Activated gamma-delta T cell treated with Interleukin-2 at 50 U/mL for 16 hours (primary cell): ENCODE measurements around the gene MLYCD.
A peak's percentile ranks its signal among the peaks of the same experiment; 100 is the strongest.
"Not testable (repeated sequence)": the region's sequence is repeated elsewhere in the genome, so short reads cannot be mapped to it uniquely, and the experiment has no call there.

ENCODE experiments used
- DNase-seq: peaks from one replicate; pipeline ENCODE4 v3.0.0-alpha.2; 2020

Gene MLYCD

GRCh38 chr16:83942074-83942473 lies 43.2 kb downstream of the MLYCD start:
- no peak for DNase-seq

GRCh38 chr16:83942815-83943515 lies 44.0 kb downstream of the MLYCD start:
- no peak for DNase-seq

- no peak for DNase-seq
These were observed 44.7 kb downstream of the MLYCD start for GRCh38 chr16:83943516-83944050.

GRCh38 chr16:83945587-83945986 lies 46.7 kb downstream of the MLYCD start:
- DNase-seq: no peak

- DNase-seq: no peak
These were observed 47.4 kb downstream of the MLYCD start for GRCh38 chr16:83946154-83946780.

- DNase-seq: no peak
These were observed 48.1 kb downstream of the MLYCD start for GRCh38 chr16:83946781-83947566.

- no peak for DNase-seq
These were observed 48.8 kb downstream of the MLYCD start for GRCh38 chr16:83947642-83948234.

GRCh38 chr16:83948914-83949723 lies 50.2 kb downstream of the MLYCD start:
- no peak for DNase-seq

- no peak for DNase-seq
These were observed 50.7 kb downstream of the MLYCD start for GRCh38 chr16:83949724-83950001.

- DNase-seq: not testable (repeated sequence)
These were observed 52.0 kb downstream of the MLYCD start for GRCh38 chr16:83950862-83951399.

GRCh38 chr16:83951544-83951943 lies 52.6 kb downstream of the MLYCD start:
- no peak for DNase-seq

- no peak for DNase-seq
These were observed 53.6 kb downstream of the MLYCD start for GRCh38 chr16:83952587-83952939.

GRCh38 chr16:83952940-83953795 lies 54.3 kb downstream of the MLYCD start, which contains the start of gene OSGIN1:
Gene OSGIN1 (plus strand): TSS chr16:83953240. CDS start chr16:83957672, 4,432 bp downstream.
- peak; percentile 18 for DNase-seq

- DNase-seq: no peak
These were observed 55.1 kb downstream of the MLYCD start for GRCh38 chr16:83953796-83954576.

- no peak for DNase-seq
These were observed 55.7 kb downstream of the MLYCD start for GRCh38 chr16:83954577-83955016.

GRCh38 chr16:83955218-83956130 lies 56.6 kb downstream of the MLYCD start:
- no peak for DNase-seq

GRCh38 chr16:83956336-83957289 lies 57.7 kb downstream of the MLYCD start:
- peak; percentile 59 for DNase-seq

GRCh38 chr16:83957296-83957855 lies 58.5 kb downstream of the MLYCD start:
- DNase-seq: no peak
